Mesothelial cell of epicardium (in vitro differentiated cells): Measurements from ENCODE around the gene CHODL. TPM values are rescaled to one million over a fixed set of nuclear protein-coding genes. Genes with fewer than 3 reads are reported as not detected.

Source experiments
- DNase-seq, 2 experiments: peaks; one replicate each; pipeline ENCODE4 v3.0.0; 2021; ENCODE audit warnings: low spot score in 2 of 2; ENCODE audit not compliant: unreplicated experiment in 2 of 2
- H3K27ac Mint-ChIP-seq: 2 replicates; pipeline ENCODE4 v1.8.0; 2021; ENCODE audit warnings: mixed read lengths
- H3K27me3 Mint-ChIP-seq: 2 replicates; pipeline ENCODE4 v1.8.0; 2021; ENCODE audit warnings: low read depth, mixed read lengths
- H3K36me3 Mint-ChIP-seq: 2 replicates; pipeline ENCODE4 v1.8.0; 2021; ENCODE audit warnings: mixed read lengths
- H3K4me1 Mint-ChIP-seq: 2 replicates; pipeline ENCODE4 v1.8.0; 2021; ENCODE audit warnings: mixed read lengths
- H3K4me3 Mint-ChIP-seq: 2 replicates; pipeline ENCODE4 v1.8.0; 2021; ENCODE audit warnings: mild to moderate bottlenecking, moderate library complexity, mixed read lengths
- H3K9me3 Mint-ChIP-seq: 2 replicates; pipeline ENCODE4 v1.8.0; 2021; ENCODE audit warnings: mixed read lengths
- total RNA-seq: library from RNA; stranded (reverse); gene quantifications from 3 replicates; pipeline ENCODE4 v1.2.1, GENCODE V29; 2021
- TF ChIP-seq, protein P1 (sequence below): fragments of 200-600 bp; sonication (generic); IDR thresholded peaks from one replicate; pipeline ENCODE4 v1.5.0; 2021; ENCODE audit warnings: antibody characterized with exemption; ENCODE audit not compliant: unreplicated experiment

The CHODL gene
- total RNA-seq, 1 donor from 2014 or later, result 0.72 TPM

DNA sequence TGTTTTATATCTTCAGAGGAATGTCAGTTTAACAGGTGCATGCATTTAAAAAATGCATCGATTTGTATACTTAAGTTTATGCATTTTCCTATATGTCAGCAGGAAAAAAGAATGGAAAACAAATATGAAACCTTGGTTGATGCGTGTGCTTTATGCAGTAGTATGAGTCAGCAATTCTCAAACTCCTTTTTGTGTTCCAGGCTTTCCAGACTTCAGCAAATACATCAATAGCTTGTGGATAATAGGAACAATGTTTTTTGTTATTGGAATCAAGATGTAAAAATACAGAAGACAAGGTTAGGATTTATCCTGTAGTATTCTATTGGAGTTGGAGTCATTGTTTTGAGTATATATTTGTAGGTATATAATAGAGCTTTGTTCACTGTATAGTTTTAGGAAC lies 45.2 kb downstream of the CHODL start:
- no peak for DNase-seq
- Mint-ChIP-seq H3K9me3 (no peaks in the 10 kb centered on the region), H3K27ac (no peak overlapping the region), H3K4me1 (peaks cover 2% of the 10 kb centered on the region), H3K27me3 (peaks cover 15% of the 10 kb centered on the region), H3K36me3 (no peaks in the 10 kb centered on the region), H3K4me3 (no peak overlapping the region)
- TF ChIP-seq, protein P1, sequence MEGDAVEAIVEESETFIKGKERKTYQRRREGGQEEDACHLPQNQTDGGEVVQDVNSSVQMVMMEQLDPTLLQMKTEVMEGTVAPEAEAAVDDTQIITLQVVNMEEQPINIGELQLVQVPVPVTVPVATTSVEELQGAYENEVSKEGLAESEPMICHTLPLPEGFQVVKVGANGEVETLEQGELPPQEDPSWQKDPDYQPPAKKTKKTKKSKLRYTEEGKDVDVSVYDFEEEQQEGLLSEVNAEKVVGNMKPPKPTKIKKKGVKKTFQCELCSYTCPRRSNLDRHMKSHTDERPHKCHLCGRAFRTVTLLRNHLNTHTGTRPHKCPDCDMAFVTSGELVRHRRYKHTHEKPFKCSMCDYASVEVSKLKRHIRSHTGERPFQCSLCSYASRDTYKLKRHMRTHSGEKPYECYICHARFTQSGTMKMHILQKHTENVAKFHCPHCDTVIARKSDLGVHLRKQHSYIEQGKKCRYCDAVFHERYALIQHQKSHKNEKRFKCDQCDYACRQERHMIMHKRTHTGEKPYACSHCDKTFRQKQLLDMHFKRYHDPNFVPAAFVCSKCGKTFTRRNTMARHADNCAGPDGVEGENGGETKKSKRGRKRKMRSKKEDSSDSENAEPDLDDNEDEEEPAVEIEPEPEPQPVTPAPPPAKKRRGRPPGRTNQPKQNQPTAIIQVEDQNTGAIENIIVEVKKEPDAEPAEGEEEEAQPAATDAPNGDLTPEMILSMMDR, result no peak

GRCh38 chr21:18294100-18294499 lies 49.5 kb downstream of the CHODL start:
- TF ChIP-seq, protein P1, result no peak
- H3K27me3 Mint-ChIP-seq, result peaks cover 13% of the 10 kb centered on the region
- no peaks in the 10 kb centered on the region for H3K9me3 Mint-ChIP-seq
- H3K4me1 Mint-ChIP-seq, result peaks cover 2% of the 10 kb centered on the region
- H3K36me3 Mint-ChIP-seq, result no peaks in the 10 kb centered on the region
- no peak for DNase-seq
- H3K27ac Mint-ChIP-seq, result no peak overlapping the region
- H3K4me3 Mint-ChIP-seq, result no peak overlapping the region

GRCh38 chr21:18298228-18298627 lies 53.6 kb downstream of the CHODL start:
- Mint-ChIP-seq H3K4me1 (no peaks in the 10 kb centered on the region), H3K27me3 (peaks cover 11% of the 10 kb centered on the region), H3K27ac (no peak overlapping the region), H3K4me3 (no peak overlapping the region), H3K36me3 (no peaks in the 10 kb centered on the region), H3K9me3 (no peaks in the 10 kb centered on the region)
- DNase-seq, result no peak
- TF ChIP-seq, protein P1, result no peak

Other genes with a start within 250 kb of the CHODL start
- 0.80 to 1.9 TPM (median 1.4 TPM) in 3 replicates for gene TMPRSS15, start 159.0 kb downstream of the CHODL start, total RNA-seq